ENCODE measurements around the gene PPP1R10.

DNA sequence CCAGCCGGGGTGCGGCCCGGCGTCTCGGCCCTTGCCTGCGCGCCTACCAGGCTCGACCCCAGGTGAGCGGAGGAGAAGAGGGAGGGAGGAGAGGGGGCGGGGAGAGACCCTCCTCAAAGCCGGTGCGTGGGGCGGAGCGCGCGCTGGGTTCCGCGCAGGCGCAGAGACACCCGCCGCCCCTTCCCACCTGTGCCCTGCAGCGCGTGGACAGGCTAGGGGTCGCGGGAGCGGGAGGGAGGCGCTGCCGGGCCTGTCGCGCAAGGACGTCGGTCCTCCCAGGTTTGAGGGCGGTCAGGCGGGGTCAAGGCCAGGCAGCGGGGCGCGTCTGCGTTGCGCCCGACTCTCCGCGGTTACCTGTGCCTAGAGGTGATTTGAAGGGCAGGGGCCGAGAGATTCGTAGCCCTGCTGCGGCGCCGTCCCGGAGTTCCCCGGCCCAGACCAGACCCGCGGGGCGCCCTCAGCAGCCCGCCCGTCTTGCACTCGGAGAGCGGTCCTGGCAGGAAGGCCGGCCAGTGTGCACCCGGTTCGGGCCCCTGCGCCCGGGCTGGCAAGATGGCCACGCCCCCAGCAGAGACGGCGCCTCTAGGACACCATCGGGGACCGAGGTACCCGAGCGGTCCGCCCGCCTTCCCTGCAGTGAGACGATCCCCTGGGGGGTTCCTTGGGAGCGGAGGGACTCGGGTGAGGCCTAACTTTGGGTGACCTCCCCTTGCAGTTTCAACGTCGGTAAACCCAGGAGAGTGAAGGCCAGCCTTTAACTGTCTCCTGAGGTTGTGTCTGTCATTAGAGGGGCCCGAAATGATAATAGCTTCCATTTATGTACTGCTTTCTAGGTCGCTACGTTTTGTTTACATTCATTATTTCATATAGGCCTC lies 30.4 kb upstream of the PPP1R10 start:
- TF ChIP-seq, protein P1, sequence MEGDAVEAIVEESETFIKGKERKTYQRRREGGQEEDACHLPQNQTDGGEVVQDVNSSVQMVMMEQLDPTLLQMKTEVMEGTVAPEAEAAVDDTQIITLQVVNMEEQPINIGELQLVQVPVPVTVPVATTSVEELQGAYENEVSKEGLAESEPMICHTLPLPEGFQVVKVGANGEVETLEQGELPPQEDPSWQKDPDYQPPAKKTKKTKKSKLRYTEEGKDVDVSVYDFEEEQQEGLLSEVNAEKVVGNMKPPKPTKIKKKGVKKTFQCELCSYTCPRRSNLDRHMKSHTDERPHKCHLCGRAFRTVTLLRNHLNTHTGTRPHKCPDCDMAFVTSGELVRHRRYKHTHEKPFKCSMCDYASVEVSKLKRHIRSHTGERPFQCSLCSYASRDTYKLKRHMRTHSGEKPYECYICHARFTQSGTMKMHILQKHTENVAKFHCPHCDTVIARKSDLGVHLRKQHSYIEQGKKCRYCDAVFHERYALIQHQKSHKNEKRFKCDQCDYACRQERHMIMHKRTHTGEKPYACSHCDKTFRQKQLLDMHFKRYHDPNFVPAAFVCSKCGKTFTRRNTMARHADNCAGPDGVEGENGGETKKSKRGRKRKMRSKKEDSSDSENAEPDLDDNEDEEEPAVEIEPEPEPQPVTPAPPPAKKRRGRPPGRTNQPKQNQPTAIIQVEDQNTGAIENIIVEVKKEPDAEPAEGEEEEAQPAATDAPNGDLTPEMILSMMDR (IDR thresholded peaks at IDR 0.05; ENCODE audit: insufficient read depth, low read length, poor library complexity, severe bottlenecking), result no peak
- no peak for TF ChIP-seq EZH2phosphoT487 (conservative IDR thresholded peaks at IDR 0.05; ENCODE audit: low read length)
